Gastrocnemius medialis (tissue), 4 donors: ENCODE data around the gene RAD51D. TPM values are rescaled to one million over a fixed set of nuclear protein-coding genes. Genes with fewer than 3 reads are reported as not detected.

Source experiments
- ATAC-seq, 2 donors: fragments of 150-250 bp; one replicate each; pipeline ENCODE4 v1.9.1; 2016
- DNase-seq, 2 donors: peaks; one replicate each; pipeline ENCODE4 v3.0.0-alpha.2; 2019
- H3K27ac ChIP-seq, 4 donors: fragments of 200-600 bp; sonication (generic); 1 replicate in 1 of 4; 2 replicates in 3 of 4; pipeline ENCODE4 v1.5.1; 2016 to 2018; ENCODE audit warnings: mild to moderate bottlenecking in 2 of 4, moderate library complexity in 1 of 4
- H3K27me3 ChIP-seq, 3 donors: fragments of 200-600 bp; sonication (generic) in 2 of 3; 1 replicate in 1 of 3; 2 replicates in 2 of 3; pipeline versions ENCODE4 v1.5.1 to v1.6.0; 2016 to 2019; ENCODE audit warnings: mild to moderate bottlenecking in 1 of 3, moderate library complexity in 1 of 3
- H3K36me3 ChIP-seq, 2 donors: fragments of 200-600 bp; sonication (generic) in 1 of 2; one replicate each; pipeline ENCODE4 v1.5.1; 2017 to 2018
- H3K4me1 ChIP-seq, 2 donors: fragments of 200-600 bp; sonication (generic) in 1 of 2; one replicate each; pipeline ENCODE4 v1.5.1; 2016 to 2017; ENCODE audit warnings: mild to moderate bottlenecking in 2 of 2
- H3K4me3 ChIP-seq, 4 donors: fragments of 200-600 bp; sonication (generic) in 3 of 4; 1 replicate in 1 of 4; 2 replicates in 3 of 4; pipeline ENCODE4 v1.5.1; 2016 to 2019; ENCODE audit warnings: mild to moderate bottlenecking in 2 of 4
- H3K9me3 ChIP-seq, 3 donors: fragments of 200-600 bp; sonication (generic) in 2 of 3; 1 replicate in 1 of 3; 2 replicates in 2 of 3; pipeline ENCODE4 v1.5.1; 2016 to 2019
- POLR2A ChIP-seq, 2 donors: fragments of 450-650 bp; IDR thresholded peaks; one replicate each; pipeline ENCODE4 v1.6.1; 2017; ENCODE audit warnings: antibody characterized with exemption in 2 of 2, mild to moderate bottlenecking in 2 of 2, moderate library complexity in 2 of 2
- in situ Hi-C, 4 donors: fragments of 200-750 bp; cut with MboI; loops; one replicate each; pipeline versions ENCODE4 v1.15.0 to v1.8.0; 2017; ENCODE audit warnings: low sequenced_read_pairs in 4 of 4
- intact Hi-C: fragments of 100-400 bp; cut with DNase I; formaldehyde crosslinking; loops from one replicate; pipeline ENCODE4 v1.15.1; 2023; ENCODE audit warnings: low total_unique reads
- total RNA-seq, 4 donors: library from RNA; depleted of rRNA; stranded (reverse); fragments of >200 nt; gene quantifications; one replicate each; pipeline versions ENCODE4 v1.1.0 to v1.2.3, GENCODE V29; 2016
- TF ChIP-seq, protein P1 (sequence below), 5 experiments: fragments of 450-650 bp in 3 of 5; fragments of 200-600 bp in 2 of 5; sonication (generic) in 2 of 5; IDR thresholded peaks in 4 of 5; conservative IDR thresholded peaks in 1 of 5; 1 replicate in 4 of 5; 2 replicates in 1 of 5; pipeline ENCODE4 v1.5.1; 2016 to 2019; ENCODE audit warnings: antibody characterized with exemption in 5 of 5, mild to moderate bottlenecking in 3 of 5, moderate library complexity in 3 of 5

The RAD51D gene
- total RNA-seq, 4 donors from 2014 or later = 2.5 to 5.2 (median 2.8) TPM

DNA sequence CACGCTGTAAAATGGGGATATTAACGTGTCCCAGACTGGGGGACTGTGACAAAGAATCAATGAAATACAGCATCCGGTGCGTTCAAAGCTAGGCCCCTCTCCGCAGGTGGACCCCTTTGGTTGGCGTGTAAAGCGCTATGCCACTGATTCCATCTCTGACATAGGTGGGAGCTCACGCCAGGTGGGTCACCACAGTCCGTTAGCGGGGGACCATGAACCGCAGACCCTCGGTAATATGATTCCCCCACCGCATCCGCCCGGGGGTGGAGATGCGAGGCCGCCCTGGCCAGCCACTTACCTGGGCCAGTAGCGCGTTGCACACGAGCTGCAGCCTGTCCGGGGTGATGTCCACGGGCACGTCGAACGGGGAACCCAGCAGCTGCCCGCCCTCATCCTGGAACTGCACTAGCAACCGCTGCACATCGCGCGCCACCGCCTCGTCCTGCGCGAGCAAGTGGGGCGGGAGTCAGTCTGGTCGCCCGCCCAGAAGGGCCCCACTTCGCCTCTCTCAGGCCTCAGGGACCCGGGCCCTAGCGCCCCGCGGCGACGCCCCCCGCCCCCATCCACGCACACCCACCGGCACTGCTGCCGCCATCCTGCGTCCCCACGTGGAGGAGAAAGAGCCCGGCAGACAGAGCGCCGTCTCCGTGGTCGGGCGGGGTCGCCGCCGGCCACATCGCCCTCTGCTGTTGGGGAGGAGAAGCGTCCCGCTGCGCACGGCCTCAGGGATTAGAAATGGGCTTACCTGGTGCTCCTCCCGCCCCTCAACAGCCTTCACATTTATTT, 22.2 kb upstream of the RAD51D start, which contains the start of gene NLE1:
Gene NLE1 (minus strand): TSS at position 623 of the 786 bp plus-strand sequence. CDS start 28 bp downstream, at position 595.
- in situ Hi-C loops = loop anchor here in 2 of 4 donors (10.0 kb wide), 1 partner anchor 103 kb away; the partner anchor contains the start of gene SLFN5 (in 2 of the 2)
- Histone ChIP-seq H3K4me3 (peak within 1 kb of the TSS; percentile 76 to 99 (median 88)), H3K4me1 (peaks cover 15 to 23% of the 10 kb centered on the region in 2 donors), H3K36me3 (peaks cover 0 to 33% of the 10 kb centered on the region in 2 donors), H3K27me3 (no peaks in the 10 kb centered on the region), H3K9me3 (no peaks in the 10 kb centered on the region), H3K27ac (peak within 1 kb of the TSS; percentile 12 to 49 (median 40))
- TF ChIP-seq POLR2A (IDR thresholded peaks at IDR 0.05) = no peak
- TF ChIP-seq, protein P1, sequence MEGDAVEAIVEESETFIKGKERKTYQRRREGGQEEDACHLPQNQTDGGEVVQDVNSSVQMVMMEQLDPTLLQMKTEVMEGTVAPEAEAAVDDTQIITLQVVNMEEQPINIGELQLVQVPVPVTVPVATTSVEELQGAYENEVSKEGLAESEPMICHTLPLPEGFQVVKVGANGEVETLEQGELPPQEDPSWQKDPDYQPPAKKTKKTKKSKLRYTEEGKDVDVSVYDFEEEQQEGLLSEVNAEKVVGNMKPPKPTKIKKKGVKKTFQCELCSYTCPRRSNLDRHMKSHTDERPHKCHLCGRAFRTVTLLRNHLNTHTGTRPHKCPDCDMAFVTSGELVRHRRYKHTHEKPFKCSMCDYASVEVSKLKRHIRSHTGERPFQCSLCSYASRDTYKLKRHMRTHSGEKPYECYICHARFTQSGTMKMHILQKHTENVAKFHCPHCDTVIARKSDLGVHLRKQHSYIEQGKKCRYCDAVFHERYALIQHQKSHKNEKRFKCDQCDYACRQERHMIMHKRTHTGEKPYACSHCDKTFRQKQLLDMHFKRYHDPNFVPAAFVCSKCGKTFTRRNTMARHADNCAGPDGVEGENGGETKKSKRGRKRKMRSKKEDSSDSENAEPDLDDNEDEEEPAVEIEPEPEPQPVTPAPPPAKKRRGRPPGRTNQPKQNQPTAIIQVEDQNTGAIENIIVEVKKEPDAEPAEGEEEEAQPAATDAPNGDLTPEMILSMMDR (IDR thresholded peaks at IDR 0.05 in 4 of 5, conservative IDR thresholded peaks at IDR 0.05 in 1 of 5) = peak; percentile 82 to 97 (median 87)
- intact Hi-C loops = loop anchor here (10.0 kb wide), 2 partner anchors 393 to 1393 kb away; partner anchors contain the start of genes MYO19, PIGW and SLFN12L
- DNase-seq = peak; percentile 68
- ATAC-seq = peak; percentile 77 to 84

DNA sequence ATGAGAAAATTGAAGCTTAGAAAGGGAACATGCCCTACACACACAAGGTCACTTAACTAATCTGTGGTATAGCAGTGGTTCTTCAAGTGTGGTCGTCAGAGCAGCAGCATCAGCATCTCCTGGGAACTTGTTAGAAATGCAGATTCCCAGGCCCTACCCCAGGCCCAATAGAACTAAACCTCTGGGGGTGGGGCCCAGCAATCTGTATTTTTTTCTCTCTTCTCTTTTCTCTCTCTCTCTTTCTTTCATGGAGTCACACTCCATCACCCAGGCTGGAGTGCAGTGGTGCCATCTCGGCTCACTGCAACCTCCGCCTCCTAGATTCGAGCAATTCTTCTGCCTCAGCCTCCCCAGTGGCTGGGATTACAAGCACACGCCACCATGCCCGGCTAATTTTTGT, 18.6 kb upstream of the RAD51D start:
- no peak for DNase-seq
- no peaks in the 10 kb centered on the region for H3K27me3 ChIP-seq
- H3K9me3 ChIP-seq = no peaks in the 10 kb centered on the region
- in situ Hi-C loops (no loop called here), intact Hi-C loops (no loop called here)
- no peak for TF ChIP-seq POLR2A (IDR thresholded peaks at IDR 0.05)
- TF ChIP-seq, protein P1 (IDR thresholded peaks at IDR 0.05 in 4 of 5, conservative IDR thresholded peaks at IDR 0.05 in 1 of 5) = no peak
- H3K27ac ChIP-seq = no peak overlapping the region
- ATAC-seq = no peak
- peaks cover 7 to 15% of the 10 kb centered on the region in 2 donors for H3K4me1 ChIP-seq
- H3K4me3 ChIP-seq = no peak overlapping the region
- H3K36me3 ChIP-seq = peaks cover 0 to 69% of the 10 kb centered on the region in 2 donors

GRCh38 chr17:35135322-35135721, 15.7 kb upstream of the RAD51D start:
- DNase-seq (no peak), ATAC-seq (no peak)
- H3K4me3 ChIP-seq = no peak overlapping the region
- no peaks in the 10 kb centered on the region for H3K4me1 ChIP-seq
- no peak overlapping the region for H3K27ac ChIP-seq
- in situ Hi-C loops = no loop called here
- intact Hi-C loops = no loop called here
- peaks cover 0 to 88% of the 10 kb centered on the region in 2 donors for H3K36me3 ChIP-seq
- no peaks in the 10 kb centered on the region for H3K27me3 ChIP-seq
- no peaks in the 10 kb centered on the region for H3K9me3 ChIP-seq
- TF ChIP-seq, protein P1 (IDR thresholded peaks at IDR 0.05 in 4 of 5, conservative IDR thresholded peaks at IDR 0.05 in 1 of 5) = no peak
- TF ChIP-seq POLR2A (IDR thresholded peaks at IDR 0.05) = no peak

GRCh38 chr17:35132816-35133550, 13.3 kb upstream of the RAD51D start:
- H3K36me3 ChIP-seq = peaks cover 0 to 66% of the 10 kb centered on the region in 2 donors
- H3K4me1 ChIP-seq = no peaks in the 10 kb centered on the region
- in situ Hi-C loops = no loop called here
- TF ChIP-seq, protein P1 (IDR thresholded peaks at IDR 0.05 in 4 of 5, conservative IDR thresholded peaks at IDR 0.05 in 1 of 5) = no peak
- no peak for TF ChIP-seq POLR2A (IDR thresholded peaks at IDR 0.05)
- H3K4me3 ChIP-seq = no peak overlapping the region
- no peaks in the 10 kb centered on the region for H3K27me3 ChIP-seq
- H3K27ac ChIP-seq = no peak overlapping the region
- ATAC-seq (no peak), DNase-seq (no peak)
- intact Hi-C loops = no loop called here
- no peaks in the 10 kb centered on the region for H3K9me3 ChIP-seq
